Measurements from ENCODE around the gene MAML2. TPM values are rescaled to one million over a fixed set of nuclear protein-coding genes. Genes with fewer than 3 reads are reported as not detected.

MAML2 gene
- total and polyA plus RNA-seq, 2 of the 13 experiments (the other 11 are each of a cell fraction or from before 2014, with no cell fraction given), result 2.3 to 25.9 TPM

DNA sequence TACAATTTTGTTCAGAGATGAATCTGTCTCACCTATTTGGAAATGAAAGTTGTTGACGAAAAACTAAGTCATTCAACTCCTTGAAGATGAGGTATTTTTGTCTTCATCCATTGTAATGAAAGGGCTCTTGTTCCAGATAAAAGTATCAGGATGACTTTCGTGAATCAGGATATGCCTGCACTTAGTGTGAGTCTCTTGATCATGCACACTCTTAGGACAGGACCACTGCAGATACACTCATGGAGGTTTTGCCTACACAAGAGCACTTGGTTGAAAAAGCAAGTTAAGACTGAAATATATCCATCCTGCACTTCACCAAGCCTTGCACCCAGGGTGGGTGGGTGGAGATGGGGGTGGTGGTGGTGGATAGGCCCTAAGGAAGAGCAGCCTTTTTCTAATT is 298.2 kb downstream of the MAML2 start:
- DNase-seq (ENCODE audit: low spot score) (no peak), FAIRE-seq (no peak), ATAC-seq (no peak)
- BruUV-seq (replicated peaks), result no TSS peak
- H3K4me2 ChIP-seq (ENCODE audit: low read depth, low read length), result no peak overlapping the region
- H3K27ac ChIP-seq (ENCODE audit: extremely low read length, insufficient read depth, low read length), result no peak overlapping the region
- in situ Hi-C loops (cut with HindIII; ENCODE audit: extremely low pct_ligation_motif_present, low pct_unique_long_range_greater_than_20kb) (no loop called here), intact Hi-C loops (cut with micrococcal nuclease; ENCODE audit: unreplicated experiment) (no loop called here)
- H3K4me3 ChIP-seq (replicated peaks in 1 of 3; ENCODE audit: insufficient read depth in 1 of 3, low read depth in 2 of 3, low read length in 3 of 3), result no peak overlapping the region
- no peak overlapping the region for H3K9ac ChIP-seq (ENCODE audit: insufficient read depth, low read depth, low read length)
- ChIA-PET CTCF (ENCODE audit: low intra/inter-chr PET ratio, low total read pairs) (no interaction called here), POLR2A (no interaction called here)
- peaks cover 19% of the 10 kb centered on the region for H3K4me1 ChIP-seq (ENCODE audit: insufficient read depth, low read length)
- H3K27me3 ChIP-seq (ENCODE audit: control insufficient read depth in 1 of 2, insufficient read depth in 2 of 2, low read length in 2 of 2), result no peaks in the 10 kb centered on the region
- peaks cover 0 to 11% of the 10 kb centered on the region in 2 experiments; a peak in 1 of 5 replicates for H3K36me3 ChIP-seq (replicated peaks in 1 of 2; ENCODE audit: control insufficient read depth in 1 of 2, insufficient read depth in 2 of 2, low read length in 2 of 2)
- H3K9me3 ChIP-seq (ENCODE audit: low read length), result no peaks in the 10 kb centered on the region
- 100% methylated on average over 2 of the region's 2 CpGs for WGBS (ENCODE audit: low lambda C conversion rate)
- H3K79me2 ChIP-seq (ENCODE audit: insufficient read depth, low read length), result no peaks in the 10 kb centered on the region
- no peak overlapping the region for H2AFZ ChIP-seq (ENCODE audit: low read length)
- H4K20me1 ChIP-seq (ENCODE audit: insufficient read depth, low read length), result no peaks in the 10 kb centered on the region
- TF ChIP-seq ZNF772 (CRISPR knock-in tag; IDR thresholded peaks at IDR 0.05) (no peak), PAF1 (CRISPR knock-in tag; IDR thresholded peaks at IDR 0.05) (no peak), SRSF1 (optimal IDR thresholded peaks at IDR 0.05; ENCODE audit: low read depth, low read length) (no peak), HMGA1 (CRISPR knock-in tag; conservative IDR thresholded peaks at IDR 0.05) (no peak), PRPF4 (IDR thresholded peaks at IDR 0.05; ENCODE audit: low read depth, low read length, poor library complexity, severe bottlenecking) (no peak), ZNF792 (CRISPR knock-in tag; IDR thresholded peaks at IDR 0.05) (no peak), NFE2L2 (IDR thresholded peaks at IDR 0.05; ENCODE audit: low read length) (no peak), FLYWCH1 (CRISPR knock-in tag; IDR thresholded peaks at IDR 0.05) (no peak), RFX5 (IDR thresholded peaks at IDR 0.05; ENCODE audit: low read depth, low read length) (no peak), ZNF773 (CRISPR knock-in tag; IDR thresholded peaks at IDR 0.05; ENCODE audit: borderline replicate concordance) (no peak), FOXM1 (CRISPR knock-in tag; IDR thresholded peaks at IDR 0.05) (no peak), SCMH1 (CRISPR knock-in tag; IDR thresholded peaks at IDR 0.05; ENCODE audit: borderline replicate concordance) (no peak), MATR3 (CRISPR knock-in tag; IDR thresholded peaks at IDR 0.05) (no peak), FOXK2 (IDR thresholded peaks at IDR 0.05) (no peak), ZFP90 (CRISPR knock-in tag; IDR thresholded peaks at IDR 0.05; ENCODE audit: borderline replicate concordance) (no peak), ZNF101 (CRISPR knock-in tag; IDR thresholded peaks at IDR 0.05; ENCODE audit: borderline replicate concordance, low read depth) (no peak), ZNF569 (CRISPR knock-in tag; IDR thresholded peaks at IDR 0.05; ENCODE audit: borderline replicate concordance) (no peak)
- TF ChIP-seq, protein P1, sequence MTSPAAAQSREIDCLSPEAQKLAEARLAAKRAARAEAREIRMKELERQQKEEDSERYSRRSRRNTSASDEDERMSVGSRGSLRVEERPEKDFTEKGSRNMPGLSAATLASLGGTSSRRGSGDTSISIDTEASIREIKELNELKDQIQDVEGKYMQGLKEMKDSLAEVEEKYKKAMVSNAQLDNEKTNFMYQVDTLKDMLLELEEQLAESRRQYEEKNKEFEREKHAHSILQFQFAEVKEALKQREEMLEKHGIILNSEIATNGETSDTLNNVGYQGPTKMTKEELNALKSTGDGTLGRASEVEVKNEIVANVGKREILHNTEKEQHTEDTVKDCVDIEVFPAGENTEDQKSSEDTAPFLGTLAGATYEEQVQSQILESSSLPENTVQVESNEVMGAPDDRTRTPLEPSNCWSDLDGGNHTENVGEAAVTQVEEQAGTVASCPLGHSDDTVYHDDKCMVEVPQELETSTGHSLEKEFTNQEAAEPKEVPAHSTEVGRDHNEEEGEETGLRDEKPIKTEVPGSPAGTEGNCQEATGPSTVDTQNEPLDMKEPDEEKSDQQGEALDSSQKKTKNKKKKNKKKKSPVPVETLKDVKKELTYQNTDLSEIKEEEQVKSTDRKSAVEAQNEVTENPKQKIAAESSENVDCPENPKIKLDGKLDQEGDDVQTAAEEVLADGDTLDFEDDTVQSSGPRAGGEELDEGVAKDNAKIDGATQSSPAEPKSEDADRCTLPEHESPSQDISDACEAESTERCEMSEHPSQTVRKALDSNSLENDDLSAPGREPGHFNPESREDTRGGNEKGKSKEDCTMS (CRISPR knock-in tag; conservative IDR thresholded peaks at IDR 0.05), result no peak
- TF ChIP-seq, protein P2, sequence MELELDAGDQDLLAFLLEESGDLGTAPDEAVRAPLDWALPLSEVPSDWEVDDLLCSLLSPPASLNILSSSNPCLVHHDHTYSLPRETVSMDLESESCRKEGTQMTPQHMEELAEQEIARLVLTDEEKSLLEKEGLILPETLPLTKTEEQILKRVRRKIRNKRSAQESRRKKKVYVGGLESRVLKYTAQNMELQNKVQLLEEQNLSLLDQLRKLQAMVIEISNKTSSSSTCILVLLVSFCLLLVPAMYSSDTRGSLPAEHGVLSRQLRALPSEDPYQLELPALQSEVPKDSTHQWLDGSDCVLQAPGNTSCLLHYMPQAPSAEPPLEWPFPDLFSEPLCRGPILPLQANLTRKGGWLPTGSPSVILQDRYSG (CRISPR knock-in tag; IDR thresholded peaks at IDR 0.05), result no peak
- TF ChIP-seq, protein P3, sequence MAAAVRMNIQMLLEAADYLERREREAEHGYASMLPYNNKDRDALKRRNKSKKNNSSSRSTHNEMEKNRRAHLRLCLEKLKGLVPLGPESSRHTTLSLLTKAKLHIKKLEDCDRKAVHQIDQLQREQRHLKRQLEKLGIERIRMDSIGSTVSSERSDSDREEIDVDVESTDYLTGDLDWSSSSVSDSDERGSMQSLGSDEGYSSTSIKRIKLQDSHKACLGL (CRISPR knock-in tag; IDR thresholded peaks at IDR 0.05), result no peak
